RWPE1 (cell line): ENCODE data around the gene ANG.

Source experiments
- CTCF ChIA-PET: fragments of 350-600 bp; sonication (Branson Sonifier 250); formaldehyde crosslinking; extraction: SDS; loops from one replicate; lab custom pipeline; 2021; lab: Yijun Ruan, JAX
- POLR2A ChIA-PET: fragments of 400-600 bp; formaldehyde crosslinking; extraction: SDS; loops from one replicate; lab custom pipeline; 2020; ENCODE audit warnings: antibody characterized with exemption; ENCODE audit not compliant: low non-redundant PET; lab: Yijun Ruan, JAX
- DNase-seq: peaks from one replicate; pipeline ENCODE4 v3.0.0; 2012; ENCODE audit warnings: low spot score
- H3K27ac ChIP-seq: fragments of 450-650 bp; 2 replicates; pipeline ENCODE4 v1.5.1; 2017
- TF ChIP-seq, protein P1 (sequence below): fragments of 450-650 bp; conservative IDR thresholded peaks from 2 replicates; pipeline ENCODE4 v1.5.1; 2017; ENCODE audit warnings: low read depth, mild to moderate bottlenecking

Gene ANG

DNA sequence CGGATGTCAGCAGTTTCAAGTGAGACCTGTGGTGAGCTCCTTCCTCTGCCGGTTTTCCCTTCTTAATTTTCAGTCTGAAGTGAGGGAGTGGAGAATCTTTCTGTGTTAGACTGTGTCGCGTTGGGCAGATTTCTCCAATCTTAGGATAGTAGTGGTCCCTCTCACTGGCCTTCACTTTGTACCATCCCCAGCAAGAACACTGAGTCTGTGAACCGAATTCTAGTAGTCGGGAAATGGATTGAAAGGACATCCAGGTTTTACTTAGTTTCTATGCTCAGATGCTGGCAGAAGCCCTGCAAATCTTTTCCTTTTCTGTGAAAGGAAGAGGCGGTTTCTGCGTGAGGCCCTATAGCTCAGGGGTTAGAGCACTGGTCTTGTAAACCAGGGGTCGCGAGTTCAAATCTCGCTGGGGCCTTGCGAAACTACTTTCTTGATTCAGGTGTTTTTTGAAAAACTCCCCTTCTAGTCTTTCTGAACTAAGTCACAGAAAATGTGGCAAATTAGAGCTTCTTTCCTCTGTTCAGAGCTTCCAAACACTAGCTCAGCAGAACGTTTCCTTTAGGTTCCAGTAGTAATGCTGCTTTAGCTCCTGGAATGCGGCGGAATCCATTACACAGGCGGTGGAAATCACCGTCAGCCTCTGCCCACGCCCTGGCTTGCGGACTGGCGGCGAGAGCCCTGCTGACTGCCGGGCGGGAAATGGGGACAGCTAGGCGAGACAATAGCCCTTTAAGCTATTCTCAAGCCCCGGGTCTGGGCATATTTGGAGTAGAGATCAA is 7.0 kb upstream of the ANG start:
- POLR2A ChIA-PET = interaction anchor here (0.6 to 1.0 kb wide), 5 partner anchors 17 to 338 kb away, joined by 3 to 11 read pairs (median 4); partner anchors contain the start of genes PARP2 and TEP1
- DNase-seq = peak; percentile 52
- H3K27ac ChIP-seq = peak overlapping the region; percentile 99
- CTCF ChIA-PET = interaction anchor here (0.6 to 1.3 kb wide), 7 partner anchors 9 to 68 kb away, joined by 3 to 5 read pairs (median 4); no protein-coding TSS in a partner anchor
- TF ChIP-seq, protein P1, sequence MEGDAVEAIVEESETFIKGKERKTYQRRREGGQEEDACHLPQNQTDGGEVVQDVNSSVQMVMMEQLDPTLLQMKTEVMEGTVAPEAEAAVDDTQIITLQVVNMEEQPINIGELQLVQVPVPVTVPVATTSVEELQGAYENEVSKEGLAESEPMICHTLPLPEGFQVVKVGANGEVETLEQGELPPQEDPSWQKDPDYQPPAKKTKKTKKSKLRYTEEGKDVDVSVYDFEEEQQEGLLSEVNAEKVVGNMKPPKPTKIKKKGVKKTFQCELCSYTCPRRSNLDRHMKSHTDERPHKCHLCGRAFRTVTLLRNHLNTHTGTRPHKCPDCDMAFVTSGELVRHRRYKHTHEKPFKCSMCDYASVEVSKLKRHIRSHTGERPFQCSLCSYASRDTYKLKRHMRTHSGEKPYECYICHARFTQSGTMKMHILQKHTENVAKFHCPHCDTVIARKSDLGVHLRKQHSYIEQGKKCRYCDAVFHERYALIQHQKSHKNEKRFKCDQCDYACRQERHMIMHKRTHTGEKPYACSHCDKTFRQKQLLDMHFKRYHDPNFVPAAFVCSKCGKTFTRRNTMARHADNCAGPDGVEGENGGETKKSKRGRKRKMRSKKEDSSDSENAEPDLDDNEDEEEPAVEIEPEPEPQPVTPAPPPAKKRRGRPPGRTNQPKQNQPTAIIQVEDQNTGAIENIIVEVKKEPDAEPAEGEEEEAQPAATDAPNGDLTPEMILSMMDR = no peak

DNA sequence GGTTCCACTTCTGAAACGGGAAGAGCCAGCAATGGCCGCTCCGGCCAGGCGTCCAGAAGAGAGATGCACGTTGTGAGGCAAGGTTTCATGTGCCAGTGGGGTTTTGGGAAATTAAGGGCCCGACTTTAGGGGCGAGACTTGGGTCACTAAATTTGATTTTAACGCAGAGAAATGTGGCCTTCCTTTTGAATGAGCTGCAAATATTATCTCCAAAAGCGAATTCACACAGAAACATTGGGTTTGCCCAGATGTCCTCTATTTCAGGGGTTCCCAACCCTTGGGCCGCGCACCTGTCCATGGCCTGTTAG is 6.5 kb upstream of the ANG start:
- POLR2A ChIA-PET = interaction anchor here (0.6 to 1.0 kb wide), 4 partner anchors 17 to 269 kb away, joined by 3 to 4 read pairs (median 4); partner anchors contain the start of gene TEP1
- CTCF ChIA-PET = interaction anchor here (0.8 to 1.0 kb wide), 2 partner anchors 50 to 68 kb away, joined by 3 to 4 read pairs; no protein-coding TSS in a partner anchor
- TF ChIP-seq, protein P1 = no peak
- peak overlapping the region; percentile 99 for H3K27ac ChIP-seq
- no peak for DNase-seq

DNA sequence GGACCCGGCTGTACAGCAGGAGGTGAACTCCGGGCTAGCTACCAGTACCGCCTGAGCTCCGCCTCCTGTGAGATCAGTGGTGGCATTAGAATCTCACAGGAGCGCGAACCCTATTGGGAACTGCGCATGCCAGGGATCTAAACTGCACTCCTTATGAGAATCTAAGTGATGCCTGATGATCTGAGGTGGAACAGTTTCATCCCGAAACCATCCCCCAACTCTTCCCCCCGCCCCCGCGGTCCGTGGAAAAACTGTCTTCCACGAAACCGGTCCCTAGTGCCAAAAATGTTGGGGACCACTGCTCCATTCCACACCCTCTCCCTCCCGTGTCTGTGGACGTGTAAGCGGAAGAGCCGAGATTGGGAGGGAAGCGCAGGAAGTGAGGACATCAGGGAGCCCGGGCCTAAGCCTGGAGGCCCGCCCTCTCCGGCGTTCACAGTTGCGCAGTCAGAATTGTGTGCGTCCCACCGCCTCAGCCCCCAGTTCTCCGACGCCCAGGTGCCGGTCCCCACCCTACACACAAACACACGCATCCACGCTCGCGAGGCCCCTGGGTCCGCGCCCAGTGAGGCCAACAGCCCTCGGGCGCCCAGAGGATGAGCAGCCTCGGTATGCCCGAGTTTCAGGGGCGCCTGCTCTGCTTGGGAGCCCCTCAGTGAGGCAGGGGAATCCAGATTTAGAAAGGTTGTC is 6.0 kb upstream of the ANG start:
- POLR2A ChIA-PET = interaction anchor here (1.0 kb wide), 3 partner anchors 18 to 269 kb away, joined by 3 to 4 read pairs (median 4); partner anchors contain the start of gene TEP1
- DNase-seq = peak; percentile 76
- CTCF ChIA-PET = interaction anchor here (0.8 to 1.1 kb wide), 2 partner anchors 50 to 377 kb away, joined by 4 to 7 read pairs; partner anchors contain the start of gene TTC5
- TF ChIP-seq, protein P1 = 0 out of 2 replicates have a peak, but pooled peaks have one; percentile 8
- peak overlapping the region; percentile 99 for H3K27ac ChIP-seq

DNA sequence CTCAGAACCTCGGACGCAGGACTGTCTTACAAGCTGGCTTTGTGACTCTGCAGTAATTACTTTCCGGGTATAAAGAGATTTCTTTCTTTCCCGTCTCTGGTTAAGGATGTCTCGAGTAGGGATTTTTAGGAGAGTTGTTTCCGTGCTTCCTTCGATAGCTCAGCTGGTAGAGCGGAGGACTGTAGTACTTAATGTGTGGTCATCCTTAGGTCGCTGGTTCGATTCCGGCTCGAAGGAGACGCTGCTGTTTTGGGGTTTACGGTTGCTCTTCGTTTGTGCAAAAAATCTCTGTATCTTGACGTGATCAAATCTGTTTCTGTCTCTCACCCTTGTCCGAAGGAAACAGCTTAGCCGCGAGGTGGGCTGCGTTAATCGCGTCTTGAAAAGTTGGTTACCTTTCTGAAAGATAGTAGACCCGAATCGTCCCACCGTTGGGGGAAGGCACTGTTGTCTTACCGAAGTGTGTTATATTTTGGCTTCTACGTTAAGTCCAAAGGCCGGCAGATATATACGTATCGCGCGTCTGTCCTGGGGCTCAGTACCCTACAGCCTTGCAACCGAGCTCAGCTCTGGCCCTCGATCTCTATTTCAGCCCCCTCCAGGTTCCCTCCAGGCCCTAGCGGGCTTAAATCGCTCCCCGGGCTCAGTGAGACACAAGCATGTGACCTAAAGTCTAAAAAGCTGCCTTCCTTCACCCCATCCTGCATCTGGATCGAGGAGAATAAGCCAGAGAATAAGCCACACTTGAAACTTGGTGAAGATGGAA is 5.3 kb upstream of the ANG start:
- TF ChIP-seq, protein P1 = no peak
- ChIA-PET POLR2A (interaction anchor here (0.6 to 0.8 kb wide), 2 partner anchors 70 to 283 kb away, joined by 3 read pairs; no protein-coding TSS in a partner anchor), CTCF (interaction anchor here (0.5 to 1.3 kb wide), 3 partner anchors 26 to 378 kb away, joined by 3 to 7 read pairs (median 3); partner anchors contain the start of gene TTC5)
- DNase-seq = peak; percentile 39
- peak overlapping the region; percentile 99 for H3K27ac ChIP-seq

DNA sequence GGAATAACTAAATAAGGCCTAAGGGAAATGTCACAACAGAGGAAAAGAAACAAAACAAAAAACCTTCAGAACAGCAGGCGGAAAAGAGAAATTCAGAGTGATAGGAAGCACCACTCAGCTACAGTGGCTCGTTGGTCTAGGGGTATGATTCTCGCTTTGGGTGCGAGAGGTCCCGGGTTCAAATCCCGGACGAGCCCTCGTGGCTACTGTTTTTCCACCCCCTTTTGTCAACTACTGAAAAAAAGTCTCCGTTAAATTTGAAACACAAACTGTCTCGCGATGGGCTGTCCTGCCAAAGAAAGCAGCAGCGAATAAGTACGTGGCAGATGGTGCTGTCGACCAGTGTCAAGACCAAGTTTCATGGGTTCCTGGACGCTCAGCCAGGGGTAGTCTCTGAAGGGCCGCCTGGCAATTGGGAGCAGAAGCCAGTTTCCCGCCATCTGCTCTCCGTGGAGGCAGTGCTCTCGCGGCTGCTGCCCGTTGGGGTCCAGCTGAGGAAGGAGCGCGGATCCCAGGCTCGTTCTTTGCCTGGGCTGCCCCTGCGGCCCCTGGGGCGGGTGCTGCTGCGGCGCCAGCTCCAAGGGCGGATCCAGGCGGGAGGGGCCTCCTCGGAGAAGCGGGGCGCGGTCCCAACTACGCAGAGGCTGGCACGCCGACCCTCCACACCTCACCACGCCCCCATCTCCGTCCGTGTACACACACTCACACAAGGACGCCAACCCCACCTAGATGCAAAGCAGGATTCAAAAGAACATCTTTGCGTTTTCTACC is 4.5 kb upstream of the ANG start, which contains the start of gene RNASE4:
TSS of gene RNASE4 (plus strand) at position 670 of the 771 bp plus-strand sequence. CDS start 14,812 bp downstream, outside the sequence.
- peak within 1 kb of the TSS; percentile 99 for H3K27ac ChIP-seq
- ChIA-PET POLR2A (interaction anchor here (0.7 to 1.4 kb wide), 3 partner anchors 52 to 341 kb away, joined by 3 read pairs; no protein-coding TSS in a partner anchor), CTCF (interaction anchor here (0.5 to 1.3 kb wide), 4 partner anchors 26 to 647 kb away, joined by 3 to 7 read pairs (median 3); partner anchors contain the start of gene TTC5)
- TF ChIP-seq, protein P1 = no peak
- DNase-seq = peak; percentile 68
